ENCODE data around the gene TACR1.
"Not testable (repeated sequence)": the region's sequence is repeated elsewhere in the genome, so short reads cannot be mapped to it uniquely, and the experiment has no call there.

TACR1 gene

GRCh38 chr2:75195076-75195691 lies 4.1 kb downstream of the TACR1 start:
- DNase-seq (ENCODE audit: low read depth, low spot score): no peak

GRCh38 chr2:75194184-75194868 lies 5.0 kb downstream of the TACR1 start:
- no peak for DNase-seq (ENCODE audit: low read depth, low spot score)

- DNase-seq (ENCODE audit: low read depth, low spot score): no peak
Measured at GRCh38 chr2:75192496-75192895, 6.8 kb downstream of the TACR1 start.

- no peak for DNase-seq (ENCODE audit: low read depth, low spot score)
Measured at GRCh38 chr2:75190271-75190990, 8.9 kb downstream of the TACR1 start.

GRCh38 chr2:75186821-75187220 lies 12.5 kb downstream of the TACR1 start:
- no peak for DNase-seq (ENCODE audit: low read depth, low spot score)

GRCh38 chr2:75182606-75183005 lies 16.7 kb downstream of the TACR1 start:
- DNase-seq (ENCODE audit: low read depth, low spot score): no peak

- DNase-seq (ENCODE audit: low read depth, low spot score): no peak
Measured at GRCh38 chr2:75180476-75180875, 18.8 kb downstream of the TACR1 start.

- DNase-seq (ENCODE audit: low read depth, low spot score): no peak
Measured at GRCh38 chr2:75177427-75177826, 21.9 kb downstream of the TACR1 start.

GRCh38 chr2:75175456-75175855 lies 23.9 kb downstream of the TACR1 start:
- no peak for DNase-seq (ENCODE audit: low read depth, low spot score)

- no peak for DNase-seq (ENCODE audit: low read depth, low spot score)
Measured at GRCh38 chr2:75174981-75175380, 24.3 kb downstream of the TACR1 start.

- DNase-seq (ENCODE audit: low read depth, low spot score): no peak
Measured at GRCh38 chr2:75174519-75174918, 24.8 kb downstream of the TACR1 start.

- no peak for DNase-seq (ENCODE audit: low read depth, low spot score)
Measured at GRCh38 chr2:75173740-75174139, 25.6 kb downstream of the TACR1 start.

GRCh38 chr2:75171423-75171822 lies 27.9 kb downstream of the TACR1 start:
- not testable (repeated sequence) for DNase-seq (ENCODE audit: low read depth, low spot score)

- no peak for DNase-seq (ENCODE audit: low read depth, low spot score)
Measured at GRCh38 chr2:75170889-75171288, 28.4 kb downstream of the TACR1 start.

GRCh38 chr2:75168186-75168585 lies 31.1 kb downstream of the TACR1 start:
- no peak for DNase-seq (ENCODE audit: low read depth, low spot score)

- DNase-seq (ENCODE audit: low read depth, low spot score): no peak
Measured at GRCh38 chr2:75166491-75166890, 32.8 kb downstream of the TACR1 start.

- DNase-seq (ENCODE audit: low read depth, low spot score): no peak
Measured at GRCh38 chr2:75162897-75163296, 36.4 kb downstream of the TACR1 start.

GRCh38 chr2:75162259-75162658 lies 37.1 kb downstream of the TACR1 start:
- no peak for DNase-seq (ENCODE audit: low read depth, low spot score)

GRCh38 chr2:75157435-75157834 lies 41.9 kb downstream of the TACR1 start:
- DNase-seq (ENCODE audit: low read depth, low spot score): no peak

- DNase-seq (ENCODE audit: low read depth, low spot score): no peak
Measured at GRCh38 chr2:75155115-75155514, 44.2 kb downstream of the TACR1 start.

- no peak for DNase-seq (ENCODE audit: low read depth, low spot score)
Measured at GRCh38 chr2:75153221-75153620, 46.1 kb downstream of the TACR1 start.

GRCh38 chr2:75152243-75152642 lies 47.1 kb downstream of the TACR1 start:
- not testable (repeated sequence) for DNase-seq (ENCODE audit: low read depth, low spot score)

- DNase-seq (ENCODE audit: low read depth, low spot score): not testable (repeated sequence)
Measured at GRCh38 chr2:75147884-75148283, 51.4 kb downstream of the TACR1 start.
